Left ventricle myocardium inferior (tissue), 1 donor: ENCODE results near the gene PIK3R4. TPM values are rescaled to one million over a fixed set of nuclear protein-coding genes. Genes with fewer than 3 reads are reported as not detected.

ENCODE experiments used
- DNase-seq: peaks from one replicate; pipeline ENCODE4 v3.0.0-alpha.2; 2020
- H3K27ac ChIP-seq: fragments of 200-600 bp; replicated peaks from 2 replicates; pipeline ENCODE4 v1.8.0; 2021
- H3K27me3 ChIP-seq: fragments of 200-600 bp; 2 replicates; pipeline ENCODE4 v1.8.0; 2021; ENCODE audit warnings: low read depth
- H3K36me3 ChIP-seq: fragments of 200-600 bp; 2 replicates; pipeline ENCODE4 v1.8.0; 2021
- H3K4me1 ChIP-seq: fragments of 200-600 bp; 2 replicates; pipeline ENCODE4 v1.8.0; 2021
- H3K4me3 ChIP-seq: fragments of 200-600 bp; 2 replicates; pipeline ENCODE4 v1.8.0; 2021; ENCODE audit warnings: mild to moderate bottlenecking, moderate library complexity
- H3K9me3 ChIP-seq: fragments of 200-600 bp; replicated peaks from 2 replicates; pipeline ENCODE4 v1.8.0; 2021
- CTCF ChIP-seq: fragments of 200-600 bp; IDR thresholded peaks from 2 replicates; pipeline ENCODE4 v1.8.0; 2021; ENCODE audit warnings: antibody characterized with exemption, mild to moderate bottlenecking, borderline replicate concordance
- intact Hi-C: fragments of 100-400 bp; cut with micrococcal nuclease; formaldehyde crosslinking; loops from one replicate; pipeline ENCODE4 v1.11.0; 2022
- total RNA-seq: library from RNA; stranded (reverse); fragmentation: NEBNext Ultra II Directional; extraction: Animal tissue kit (Norgen Biotek cat#: 25700); gene quantifications from one replicate; pipeline ENCODE4 v1.2.1, GENCODE V29; 2021
- donor health status: DM: no; HTN: yes; CAD: no; lungs with severe emphysema.

Gene PIK3R4
- total RNA-seq, 1 donor from 2014 or later: 13.8 TPM

DNA sequence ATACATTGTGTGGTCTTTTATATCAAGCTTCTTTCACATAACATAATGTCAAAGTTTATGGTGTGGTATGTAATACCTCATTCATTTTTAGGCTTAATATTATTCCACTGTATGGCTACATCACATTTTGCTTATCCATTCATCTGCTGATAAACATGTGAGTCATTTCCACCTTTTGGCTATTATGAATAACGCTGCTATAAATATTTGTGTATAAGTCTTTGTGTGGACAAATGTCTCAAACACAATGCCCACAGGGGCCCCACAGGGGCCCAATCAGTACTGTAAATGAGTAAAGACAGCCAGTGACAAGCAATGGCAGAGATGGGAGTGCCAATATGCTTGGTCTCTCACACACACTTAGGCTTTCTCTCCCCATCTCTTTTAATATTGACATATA, 54.2 kb downstream of the PIK3R4 start:
- peaks cover 39% of the 10 kb centered on the region for H3K36me3 ChIP-seq
- no peak overlapping the region for H3K27ac ChIP-seq
- intact Hi-C loops: no loop called here
- no peaks in the 10 kb centered on the region for H3K27me3 ChIP-seq
- H3K4me3 ChIP-seq: no peak overlapping the region
- H3K4me1 ChIP-seq: no peaks in the 10 kb centered on the region
- H3K9me3 ChIP-seq: no peaks in the 10 kb centered on the region
- no peak for DNase-seq
- TF ChIP-seq CTCF: no peak

- Histone ChIP-seq H3K9me3 (no peaks in the 10 kb centered on the region), H3K36me3 (peaks cover 59% of the 10 kb centered on the region), H3K27me3 (no peaks in the 10 kb centered on the region), H3K4me1 (no peaks in the 10 kb centered on the region), H3K4me3 (no peak overlapping the region), H3K27ac (no peak overlapping the region)
- TF ChIP-seq CTCF: no peak
- DNase-seq: no peak
- intact Hi-C loops: no loop called here
Measured at GRCh38 chr3:130688697-130689470, 57.7 kb downstream of the PIK3R4 start.

DNA sequence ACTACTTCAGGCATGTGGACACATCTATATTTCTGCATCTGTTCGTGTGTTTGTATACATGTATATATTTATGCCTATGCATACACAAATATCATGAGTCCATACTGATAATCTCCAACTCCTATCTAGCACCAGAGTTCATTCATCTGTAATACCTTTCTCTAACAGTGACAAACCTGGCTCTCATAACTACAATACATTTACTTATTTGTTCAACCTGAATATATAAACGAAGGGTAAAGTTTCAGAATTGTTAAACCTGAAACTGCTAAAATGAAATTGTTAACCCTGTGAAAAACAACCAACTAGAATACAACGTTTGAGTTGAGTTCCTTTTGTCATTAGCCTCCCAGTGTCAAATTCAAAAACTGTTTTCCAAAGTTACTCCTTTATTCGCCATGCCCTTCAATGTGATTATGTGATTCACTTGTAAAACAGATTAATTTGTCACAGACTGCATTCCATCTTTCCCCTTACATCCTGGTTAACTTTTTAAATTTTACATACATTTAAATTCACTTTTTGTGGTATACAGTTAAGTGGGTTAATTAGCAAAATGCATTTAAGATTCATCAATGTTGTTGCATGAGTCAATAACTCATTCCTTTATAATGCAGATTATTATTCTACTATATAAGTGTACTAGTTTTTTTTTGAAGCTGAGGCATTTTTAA, 58.5 kb downstream of the PIK3R4 start:
- DNase-seq: no peak
- Histone ChIP-seq H3K9me3 (no peaks in the 10 kb centered on the region), H3K4me3 (no peak overlapping the region), H3K27me3 (no peaks in the 10 kb centered on the region), H3K27ac (no peak overlapping the region), H3K36me3 (peaks cover 66% of the 10 kb centered on the region), H3K4me1 (no peaks in the 10 kb centered on the region)
- no peak for TF ChIP-seq CTCF
- intact Hi-C loops: no loop called here

DNA sequence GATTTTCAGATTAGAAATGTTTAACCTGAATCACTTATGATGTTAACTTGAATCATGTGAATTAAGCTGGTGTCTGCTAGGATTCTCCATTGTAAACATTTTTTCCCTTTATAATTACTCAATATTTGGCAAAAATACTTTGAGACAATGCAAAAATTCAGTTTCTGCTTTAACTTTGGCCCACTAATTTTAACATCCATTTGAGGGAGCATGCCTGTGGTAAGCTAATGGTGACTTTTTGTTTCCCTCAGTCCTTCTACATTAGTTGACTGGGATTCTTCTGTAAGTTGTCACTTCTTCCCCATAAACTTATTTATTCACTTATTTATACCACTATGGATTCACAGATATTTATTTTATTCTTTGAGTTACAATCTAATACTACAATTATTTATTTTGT, 59.3 kb downstream of the PIK3R4 start:
- Histone ChIP-seq H3K4me1 (no peaks in the 10 kb centered on the region), H3K27me3 (no peaks in the 10 kb centered on the region), H3K9me3 (no peaks in the 10 kb centered on the region), H3K27ac (no peak overlapping the region), H3K4me3 (no peak overlapping the region), H3K36me3 (peaks cover 74% of the 10 kb centered on the region)
- TF ChIP-seq CTCF: no peak
- DNase-seq: no peak
- intact Hi-C loops: no loop called here

GRCh38 chr3:130686833-130687232, 59.8 kb downstream of the PIK3R4 start:
- peaks cover 79% of the 10 kb centered on the region for H3K36me3 ChIP-seq
- no peak for TF ChIP-seq CTCF
- intact Hi-C loops: no loop called here

More at GRCh38 chr3:130686833-130687232, 59.8 kb downstream of the PIK3R4 start:
- Histone ChIP-seq H3K27ac (no peak overlapping the region), H3K27me3 (no peaks in the 10 kb centered on the region), H3K4me1 (no peaks in the 10 kb centered on the region), H3K4me3 (no peak overlapping the region), H3K9me3 (no peaks in the 10 kb centered on the region)
- no peak for DNase-seq
